Vagina (tissue), 2 donors: ENCODE data around the gene RPRD1B.

Experiments
- POLR2A ChIP-seq, 2 donors: fragments of 450-650 bp; IDR thresholded peaks; one replicate each; pipeline ENCODE4 v1.6.1; 2017; ENCODE audit warnings: antibody characterized with exemption in 2 of 2, mild to moderate bottlenecking in 2 of 2, moderate library complexity in 2 of 2
- TF ChIP-seq, protein P1 (sequence below), 3 experiments: fragments of 450-650 bp in 2 of 3; fragments of 200-600 bp in 1 of 3; sonication (generic) in 1 of 3; IDR thresholded peaks; one replicate each; pipeline ENCODE4 v1.5.1; 2017 to 2019; ENCODE audit warnings: antibody characterized with exemption in 3 of 3, mild to moderate bottlenecking in 2 of 3, moderate library complexity in 2 of 3

DNA sequence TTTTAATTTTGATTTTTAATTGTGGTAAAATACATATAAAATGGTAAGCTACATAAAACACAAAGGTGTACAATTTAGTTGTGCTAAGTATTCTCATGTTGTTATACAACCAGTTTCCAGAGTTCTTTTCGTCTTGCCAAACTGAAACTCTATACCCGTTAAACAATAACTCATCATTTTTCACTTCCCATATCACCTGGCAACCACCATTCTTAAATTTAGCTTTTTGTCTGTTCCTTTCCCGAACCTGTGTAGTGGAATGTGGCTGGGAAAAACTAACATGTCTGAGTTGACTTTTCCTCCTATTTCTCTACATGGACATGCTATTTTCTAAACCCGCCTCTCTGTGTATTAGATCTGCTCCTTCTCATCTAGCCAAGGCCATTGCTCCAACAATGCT lies 27.6 kb downstream of the RPRD1B start:
- TF ChIP-seq, protein P1, sequence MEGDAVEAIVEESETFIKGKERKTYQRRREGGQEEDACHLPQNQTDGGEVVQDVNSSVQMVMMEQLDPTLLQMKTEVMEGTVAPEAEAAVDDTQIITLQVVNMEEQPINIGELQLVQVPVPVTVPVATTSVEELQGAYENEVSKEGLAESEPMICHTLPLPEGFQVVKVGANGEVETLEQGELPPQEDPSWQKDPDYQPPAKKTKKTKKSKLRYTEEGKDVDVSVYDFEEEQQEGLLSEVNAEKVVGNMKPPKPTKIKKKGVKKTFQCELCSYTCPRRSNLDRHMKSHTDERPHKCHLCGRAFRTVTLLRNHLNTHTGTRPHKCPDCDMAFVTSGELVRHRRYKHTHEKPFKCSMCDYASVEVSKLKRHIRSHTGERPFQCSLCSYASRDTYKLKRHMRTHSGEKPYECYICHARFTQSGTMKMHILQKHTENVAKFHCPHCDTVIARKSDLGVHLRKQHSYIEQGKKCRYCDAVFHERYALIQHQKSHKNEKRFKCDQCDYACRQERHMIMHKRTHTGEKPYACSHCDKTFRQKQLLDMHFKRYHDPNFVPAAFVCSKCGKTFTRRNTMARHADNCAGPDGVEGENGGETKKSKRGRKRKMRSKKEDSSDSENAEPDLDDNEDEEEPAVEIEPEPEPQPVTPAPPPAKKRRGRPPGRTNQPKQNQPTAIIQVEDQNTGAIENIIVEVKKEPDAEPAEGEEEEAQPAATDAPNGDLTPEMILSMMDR (IDR thresholded peaks at IDR 0.05), result no peak
- no peak for TF ChIP-seq POLR2A (IDR thresholded peaks at IDR 0.05)
